ENCODE measurements around the gene TOP3A.

GRCh38 chr17:18245038-18245776 lies 69.6 kb downstream of the TOP3A start:
- TF ChIP-seq POLR2AphosphoS5 (IDR thresholded peaks at IDR 0.05; ENCODE audit: low read depth, low read length) (no peak), SP1 (IDR thresholded peaks at IDR 0.05; ENCODE audit: low read depth) (no peak), CTCF (IDR thresholded peaks at IDR 0.05 in 2 of 3, conservative IDR thresholded peaks at IDR 0.05 in 1 of 3; ENCODE audit: borderline replicate concordance in 1 of 3, insufficient read depth in 1 of 3, low read depth in 2 of 3, low read length in 2 of 3) (no peak), TCF7L2 (IDR thresholded peaks at IDR 0.05; ENCODE audit: borderline replicate concordance, extremely low read depth, insufficient read depth, insufficient read length) (no peak), EZH2 (IDR thresholded peaks at IDR 0.05) (no peak), EZH2phosphoT487 (IDR thresholded peaks at IDR 0.05; ENCODE audit: borderline replicate concordance) (no peak), POLR2A (IDR thresholded peaks at IDR 0.05; ENCODE audit: borderline replicate concordance, extremely low read depth, insufficient read depth, insufficient read length) (no peak), MAX (IDR thresholded peaks at IDR 0.05) (no peak), RAD21 (IDR thresholded peaks at IDR 0.05; ENCODE audit: low read depth) (no peak), JUND (IDR thresholded peaks at IDR 0.05) (no peak), ZFX (IDR thresholded peaks at IDR 0.05) (no peak), ATF3 (IDR thresholded peaks at IDR 0.05) (no peak), SRF (IDR thresholded peaks at IDR 0.05; ENCODE audit: low read depth) (no peak)
